IPS-18a (cell line): ENCODE measurements around the gene CD28.

Source experiments
- H3K27ac ChIP-seq: one replicate; pipeline ENCODE4 v1.5.1; 2013; ENCODE audit warnings: low read length
- H3K27me3 ChIP-seq: one replicate; pipeline ENCODE4 v1.6.1; 2013; ENCODE audit warnings: mild to moderate bottlenecking, low read length; ENCODE audit not compliant: control insufficient read depth, insufficient read depth
- H3K36me3 ChIP-seq: one replicate; pipeline ENCODE4 v1.6.1; 2013; ENCODE audit warnings: low read depth, low read length; ENCODE audit not compliant: control insufficient read depth
- H3K4me1 ChIP-seq: one replicate; pipeline ENCODE4 v1.6.1; 2013; ENCODE audit warnings: low read depth, low read length; ENCODE audit not compliant: control insufficient read depth
- H3K4me3 ChIP-seq: one replicate; pipeline ENCODE4 v1.5.1; 2013; ENCODE audit warnings: low read length
- H3K9ac ChIP-seq: one replicate; pipeline ENCODE4 v1.6.1; 2013; ENCODE audit warnings: mild to moderate bottlenecking, low read length, moderate library complexity
- H3K9me3 ChIP-seq: one replicate; pipeline ENCODE4 v1.6.1; 2013; ENCODE audit warnings: low read depth, low read length; ENCODE audit not compliant: control insufficient read depth

Gene CD28

DNA sequence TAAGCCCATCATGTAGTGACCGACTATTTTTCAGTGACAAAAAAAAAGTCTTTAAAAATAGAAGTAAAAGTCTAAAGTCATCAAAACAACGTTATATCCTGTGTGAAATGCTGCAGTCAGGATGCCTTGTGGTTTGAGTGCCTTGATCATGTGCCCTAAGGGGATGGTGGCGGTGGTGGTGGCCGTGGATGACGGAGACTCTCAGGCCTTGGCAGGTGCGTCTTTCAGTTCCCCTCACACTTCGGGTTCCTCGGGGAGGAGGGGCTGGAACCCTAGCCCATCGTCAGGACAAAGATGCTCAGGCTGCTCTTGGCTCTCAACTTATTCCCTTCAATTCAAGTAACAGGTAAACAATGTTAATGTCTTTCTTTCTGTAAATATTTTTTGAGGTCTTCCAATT is at the start of gene CD28:
CD28 (plus strand) TSS at position 237 of the 400 bp plus-strand sequence; CDS start at position 295, 58 bp downstream.
- Histone ChIP-seq H3K27me3 (no peaks in the 10 kb centered on the region), H3K27ac (no peak within 1 kb of the TSS), H3K4me1 (no peaks in the 10 kb centered on the region), H3K9me3 (no peaks in the 10 kb centered on the region), H3K36me3 (no peaks in the 10 kb centered on the region), H3K4me3 (no peak within 1 kb of the TSS), H3K9ac (no peak within 1 kb of the TSS)

DNA sequence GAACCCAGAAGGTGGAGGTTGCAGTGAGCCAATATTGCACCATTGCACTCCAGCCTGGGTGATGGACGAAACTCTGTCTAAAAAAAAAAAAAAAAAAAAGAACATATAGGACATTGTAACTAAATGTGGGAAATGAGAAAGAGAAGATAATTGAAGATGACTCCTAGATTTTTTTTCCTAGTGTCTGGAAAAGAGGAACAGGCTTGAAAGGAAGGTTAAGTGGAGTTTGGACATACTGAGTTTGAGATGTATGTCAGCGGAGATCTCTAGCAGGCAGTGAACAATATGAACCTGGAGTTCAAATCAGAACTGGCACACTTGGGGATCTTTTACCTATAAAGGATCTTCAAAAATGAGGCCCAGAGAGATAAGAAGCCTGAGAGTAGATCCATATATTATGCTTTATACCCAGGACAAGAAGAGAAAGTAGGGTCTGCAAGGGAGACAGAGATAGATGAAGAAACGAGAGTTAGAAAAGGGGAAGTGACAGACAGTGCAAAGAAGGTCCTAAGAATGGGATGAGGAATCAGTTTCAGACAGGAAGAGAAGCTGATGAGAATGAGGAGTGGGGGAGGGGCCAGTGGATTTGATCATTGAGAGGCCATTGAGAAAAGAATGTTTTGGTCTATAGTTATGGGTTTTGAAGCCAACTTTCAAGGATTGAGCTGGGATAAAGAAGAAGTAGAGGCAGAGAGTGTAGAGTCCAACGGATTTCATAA is 46.9 kb upstream of the CD28 start:
- Histone ChIP-seq H3K27me3 (no peaks in the 10 kb centered on the region), H3K4me1 (peaks cover 6% of the 10 kb centered on the region), H3K9ac (no peak overlapping the region), H3K9me3 (no peaks in the 10 kb centered on the region), H3K27ac (no peak overlapping the region), H3K4me3 (no peak overlapping the region), H3K36me3 (no peaks in the 10 kb centered on the region)

DNA sequence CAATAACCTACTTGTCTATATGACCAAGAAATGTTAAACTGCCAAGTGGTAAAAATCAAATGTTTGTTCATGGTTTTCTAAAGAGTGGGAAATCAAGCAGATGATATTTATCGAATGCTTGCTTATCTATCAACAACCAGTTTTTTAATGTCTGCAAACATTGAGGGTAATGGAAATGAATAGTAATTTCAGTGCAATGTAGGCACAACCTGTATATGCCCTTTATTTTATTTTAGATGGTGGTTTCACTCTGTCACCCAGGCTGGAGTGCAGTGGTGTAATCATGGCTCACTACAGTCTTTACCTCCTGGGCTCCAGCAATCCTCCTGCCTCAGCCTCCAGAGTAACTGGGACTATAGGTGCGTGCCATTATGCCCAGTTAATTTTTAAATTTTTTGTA is 46.0 kb upstream of the CD28 start:
- Histone ChIP-seq H3K27ac (no peak overlapping the region), H3K27me3 (no peaks in the 10 kb centered on the region), H3K4me1 (peaks cover 9% of the 10 kb centered on the region), H3K9me3 (no peaks in the 10 kb centered on the region), H3K36me3 (no peaks in the 10 kb centered on the region), H3K9ac (no peak overlapping the region), H3K4me3 (no peak overlapping the region)

DNA sequence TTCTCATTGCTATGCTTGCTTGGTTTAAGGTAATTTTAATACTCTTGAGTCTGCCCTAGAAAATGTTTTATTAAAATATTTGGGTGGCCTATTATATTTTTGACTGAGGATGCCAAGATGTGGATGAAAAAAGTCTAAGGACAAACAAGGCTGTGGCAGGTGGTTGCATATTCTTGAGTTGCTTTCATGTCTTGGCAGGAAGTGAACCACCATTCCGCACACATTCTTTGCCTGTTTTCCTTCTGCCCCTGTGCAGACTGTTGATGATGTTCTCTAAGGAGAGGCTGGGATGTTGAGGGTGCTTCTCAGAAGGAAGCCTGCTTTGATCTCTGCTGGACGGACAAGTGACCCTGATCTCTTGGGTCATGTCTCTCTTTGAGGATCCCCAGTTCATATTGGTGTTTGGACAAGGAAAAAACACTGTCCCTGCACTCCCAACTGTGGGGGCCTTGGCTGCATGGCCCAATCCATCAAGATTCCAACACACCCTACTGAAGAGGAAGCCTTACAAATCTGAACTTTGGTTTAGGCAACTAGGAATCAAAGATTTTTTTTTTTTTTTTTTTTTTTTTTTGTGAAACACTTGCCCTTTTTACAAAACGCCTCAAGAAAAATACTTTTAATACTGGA is 45.0 kb upstream of the CD28 start:
- H3K9ac ChIP-seq: no peak overlapping the region

DNA sequence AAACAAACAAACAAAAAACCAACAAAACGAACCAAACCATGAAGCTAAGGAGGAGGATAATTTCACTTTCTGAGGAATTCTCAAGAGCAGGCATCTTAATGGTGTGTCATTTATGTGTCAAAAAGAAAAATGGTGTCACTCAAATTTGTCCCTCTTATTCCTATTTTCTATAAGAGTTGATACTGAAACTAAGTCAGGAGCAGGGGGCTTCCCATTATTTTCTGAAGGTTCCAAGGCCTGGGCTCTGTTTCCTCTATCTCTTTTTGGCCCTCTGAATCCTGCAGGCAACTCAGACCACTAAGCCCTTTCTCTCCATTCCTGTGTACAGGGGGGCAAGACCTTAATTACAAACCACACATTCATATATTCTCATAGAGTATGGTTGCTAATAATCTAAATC is 44.0 kb upstream of the CD28 start:
- no peak overlapping the region for H3K27ac ChIP-seq
- H3K4me1 ChIP-seq: peaks cover 9% of the 10 kb centered on the region

More for the DNA sequence above, 45.0 kb upstream of the CD28 start:
- H3K9me3 ChIP-seq: no peaks in the 10 kb centered on the region
- peaks cover 9% of the 10 kb centered on the region for H3K4me1 ChIP-seq
- no peaks in the 10 kb centered on the region for H3K27me3 ChIP-seq
- H3K4me3 ChIP-seq: no peak overlapping the region
- no peaks in the 10 kb centered on the region for H3K36me3 ChIP-seq
- H3K27ac ChIP-seq: no peak overlapping the region

DNA sequence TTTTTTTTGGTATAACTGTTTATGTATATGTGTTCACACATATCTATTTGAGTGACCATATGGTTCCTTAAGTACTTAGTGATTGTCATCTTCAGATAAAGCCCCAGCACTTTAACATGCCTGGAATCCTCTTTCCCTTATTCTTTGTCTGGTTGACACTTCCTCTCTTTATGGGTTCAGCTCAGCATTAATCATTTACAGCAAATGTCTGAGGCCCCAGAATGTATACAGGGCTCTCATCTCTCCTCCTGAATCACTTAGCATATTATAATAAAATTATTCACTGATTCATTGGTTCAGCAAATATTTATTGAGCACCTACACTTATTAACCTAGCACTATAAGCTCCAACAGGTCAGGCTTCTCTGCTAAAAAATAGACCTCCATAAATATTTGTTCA is 43.5 kb upstream of the CD28 start:
- no peak overlapping the region for H3K27ac ChIP-seq
- H3K27me3 ChIP-seq: no peaks in the 10 kb centered on the region
- H3K4me3 ChIP-seq: no peak overlapping the region
- H3K9me3 ChIP-seq: no peaks in the 10 kb centered on the region
- peaks cover 9% of the 10 kb centered on the region for H3K4me1 ChIP-seq
- H3K9ac ChIP-seq: no peak overlapping the region
- no peaks in the 10 kb centered on the region for H3K36me3 ChIP-seq

More for the DNA sequence above, 44.0 kb upstream of the CD28 start:
- H3K9ac ChIP-seq: no peak overlapping the region
- H3K27me3 ChIP-seq: no peaks in the 10 kb centered on the region
- no peak overlapping the region for H3K4me3 ChIP-seq
- no peaks in the 10 kb centered on the region for H3K36me3 ChIP-seq
- no peaks in the 10 kb centered on the region for H3K9me3 ChIP-seq

DNA sequence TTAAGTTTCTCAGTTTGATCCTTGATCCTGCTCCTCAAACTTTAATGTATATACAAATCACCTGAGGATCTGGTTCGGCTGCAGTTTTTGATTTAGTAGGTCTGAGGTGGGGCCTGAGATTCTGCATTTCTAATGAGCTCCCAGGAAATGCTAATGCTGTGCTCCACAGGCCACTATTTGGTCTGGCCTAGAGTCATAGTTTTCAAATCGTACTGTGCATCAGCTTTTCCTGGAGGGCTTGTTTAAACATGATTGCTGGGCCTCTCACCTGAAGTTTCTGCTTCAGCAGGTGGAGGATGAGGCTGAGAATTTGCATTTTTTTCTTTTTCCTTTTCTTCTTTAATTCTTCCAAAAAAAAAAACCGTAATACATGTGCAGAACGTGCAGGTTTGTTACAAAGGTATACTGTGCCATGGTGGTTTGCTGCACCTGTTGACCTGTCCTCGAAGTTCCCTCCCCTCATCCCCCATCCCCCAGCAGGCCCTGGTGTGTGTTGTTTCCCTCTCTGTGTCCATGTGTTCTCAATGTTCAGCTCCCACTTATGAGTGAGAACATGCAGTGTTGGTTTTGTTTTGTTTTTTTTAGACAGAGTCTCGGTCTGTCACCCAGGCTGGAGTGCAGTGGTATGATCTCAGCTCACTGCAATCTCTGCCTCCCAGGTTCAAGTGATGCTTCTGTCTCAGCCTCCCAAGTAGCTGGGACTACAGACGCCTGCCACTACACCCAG is 42.2 kb upstream of the CD28 start:
- Histone ChIP-seq H3K4me1 (peaks cover 9% of the 10 kb centered on the region), H3K27me3 (no peaks in the 10 kb centered on the region), H3K27ac (no peak overlapping the region), H3K36me3 (no peaks in the 10 kb centered on the region), H3K9ac (no peak overlapping the region), H3K9me3 (no peaks in the 10 kb centered on the region), H3K4me3 (no peak overlapping the region)

DNA sequence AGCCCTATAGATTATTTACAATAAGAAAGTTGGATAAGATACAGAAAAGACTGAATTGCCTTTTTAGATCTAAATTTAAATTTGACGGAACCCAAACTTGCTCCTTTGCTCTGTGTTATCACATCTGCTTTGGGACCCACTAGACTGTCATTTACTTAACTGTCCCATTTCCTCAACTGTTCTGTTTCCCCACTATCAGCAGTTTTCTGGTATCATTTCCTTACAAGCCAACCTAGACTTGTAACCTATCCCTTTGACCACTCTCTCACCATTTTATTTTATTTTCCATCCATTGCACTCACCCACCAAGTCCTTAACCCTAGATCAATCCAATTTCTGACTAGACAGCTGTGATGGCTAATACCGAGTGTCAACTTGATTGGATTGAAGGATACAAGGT is 38.6 kb upstream of the CD28 start:
- no peaks in the 10 kb centered on the region for H3K36me3 ChIP-seq

DNA sequence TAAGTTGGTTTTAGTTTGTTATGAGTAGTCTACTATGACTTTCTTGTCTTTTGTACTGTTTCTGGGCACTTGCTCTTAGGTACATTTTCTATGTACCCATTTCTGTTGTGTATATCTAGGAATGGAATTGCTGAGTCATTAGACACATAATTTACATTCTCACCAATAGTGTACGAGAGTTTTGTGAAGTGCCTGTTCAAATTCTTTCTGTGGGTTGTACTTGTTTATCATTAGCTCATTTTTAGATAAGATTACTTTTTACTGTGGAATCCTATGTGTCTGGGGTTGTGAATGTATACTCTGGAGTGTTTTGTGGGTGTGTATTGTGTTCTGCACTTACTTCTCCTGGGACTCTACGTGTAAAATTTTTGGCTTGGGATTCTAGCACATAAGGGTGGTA is 36.6 kb upstream of the CD28 start:
- Histone ChIP-seq H3K36me3 (no peaks in the 10 kb centered on the region), H3K27ac (no peak overlapping the region), H3K4me3 (no peak overlapping the region), H3K27me3 (no peaks in the 10 kb centered on the region), H3K9ac (no peak overlapping the region), H3K4me1 (peaks cover 2% of the 10 kb centered on the region), H3K9me3 (no peaks in the 10 kb centered on the region)

More for the DNA sequence above, 38.6 kb upstream of the CD28 start:
- Histone ChIP-seq H3K9ac (no peak overlapping the region), H3K9me3 (no peaks in the 10 kb centered on the region), H3K27me3 (no peaks in the 10 kb centered on the region), H3K4me1 (peaks cover 9% of the 10 kb centered on the region), H3K4me3 (no peak overlapping the region), H3K27ac (no peak overlapping the region)

DNA sequence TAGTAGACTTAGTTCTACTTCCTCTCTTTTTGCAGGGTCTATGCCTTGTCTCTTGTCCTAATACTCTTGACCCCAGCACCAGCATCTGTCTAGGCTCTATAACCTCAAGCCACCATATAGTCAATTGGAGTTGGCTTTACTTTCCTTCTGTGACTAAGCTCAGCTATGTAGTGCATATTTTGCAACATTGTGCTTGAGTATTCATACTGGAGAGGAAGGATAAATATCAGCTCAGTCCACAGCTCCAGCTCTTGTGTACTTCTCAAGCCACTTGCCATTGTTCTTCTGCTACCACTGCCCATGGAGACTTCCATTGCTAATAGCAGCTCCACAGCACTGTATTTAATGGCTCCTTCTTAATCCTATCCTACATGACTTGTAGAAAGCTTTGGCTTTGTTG is 35.5 kb upstream of the CD28 start:
- Histone ChIP-seq H3K4me1 (no peaks in the 10 kb centered on the region), H3K27ac (no peak overlapping the region), H3K9me3 (no peaks in the 10 kb centered on the region), H3K4me3 (no peak overlapping the region), H3K9ac (no peak overlapping the region), H3K36me3 (no peaks in the 10 kb centered on the region), H3K27me3 (no peaks in the 10 kb centered on the region)

DNA sequence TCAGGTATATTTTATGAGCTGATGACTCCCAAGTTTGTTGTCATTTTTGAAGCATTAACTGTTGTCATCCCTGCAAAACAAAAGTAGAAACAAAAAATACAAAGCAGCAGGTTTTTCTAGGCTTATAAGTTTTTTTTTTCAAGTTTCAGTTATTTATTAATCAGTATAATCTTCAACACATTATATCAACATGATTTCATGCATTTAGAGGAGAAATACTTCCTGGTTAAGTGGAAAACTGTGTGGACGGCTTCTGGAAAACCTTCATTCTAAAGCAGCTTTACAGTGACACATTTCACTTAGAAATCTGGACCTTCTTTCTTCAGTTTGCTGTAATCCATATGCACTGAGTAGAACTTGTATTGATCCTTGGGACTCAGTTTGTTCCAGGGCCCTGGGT is 34.6 kb upstream of the CD28 start:
- Histone ChIP-seq H3K27ac (no peak overlapping the region), H3K9me3 (no peaks in the 10 kb centered on the region), H3K36me3 (no peaks in the 10 kb centered on the region), H3K4me3 (no peak overlapping the region), H3K27me3 (no peaks in the 10 kb centered on the region), H3K9ac (no peak overlapping the region), H3K4me1 (no peaks in the 10 kb centered on the region)
